ENCODE measurements around the gene IL21R. TPM values are rescaled to one million over a fixed set of nuclear protein-coding genes. Genes with fewer than 3 reads are reported as not detected.

IL21R gene
- total and polyA plus RNA-seq, 9 of the 15 experiments (the other 6 are each of a cell fraction or from before 2014, with no cell fraction given), result 0.04 to 0.34 (median 0.18) TPM; not detected in 1

- TF ChIP-seq EHMT2 (IDR thresholded peaks at IDR 0.05), result no peak
Measured at GRCh38 chr16:27367461-27368357, 34.3 kb upstream of the IL21R start (continued).

DNA sequence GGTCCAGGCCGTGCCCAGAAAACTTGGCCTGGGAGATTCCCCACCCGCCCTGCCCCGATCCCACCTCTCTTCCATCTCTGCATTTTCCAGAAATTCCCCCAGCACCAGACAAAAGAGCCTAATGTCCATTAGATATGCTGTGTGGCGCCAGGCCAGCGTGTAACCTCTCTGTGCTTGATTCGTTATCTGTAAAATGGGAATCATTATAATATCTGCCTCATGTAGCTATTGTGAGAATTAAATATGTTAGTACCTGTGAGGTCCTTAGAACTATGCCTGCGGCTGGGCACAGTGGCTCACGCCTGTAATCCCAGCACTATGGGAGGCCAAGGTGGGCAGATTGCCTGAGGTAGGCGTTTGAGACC is 33.6 kb upstream of the IL21R start:
- H4K20me1 ChIP-seq (replicated peaks; ENCODE audit: control insufficient read depth, insufficient read depth, low read length), result no peaks in the 10 kb centered on the region
- no peaks in the 10 kb centered on the region for H3K36me3 ChIP-seq (ENCODE audit: control insufficient read depth, insufficient read depth, low read length)
- no peak for ATAC-seq
- no peak for FAIRE-seq
- H3K9ac ChIP-seq (ENCODE audit: insufficient read depth in 1 of 2, low read depth in 2 of 2, low read length in 2 of 2), result no peak overlapping the region
- CTCF ChIA-PET (ENCODE audit: low intra/inter-chr PET ratio), result interaction anchor here (1.0 to 3.2 kb wide), 3 partner anchors 133 to 213 kb away, joined by 4 to 19 read pairs (median 14); no protein-coding TSS in a partner anchor
- TF ChIP-seq EGR1 (conservative IDR thresholded peaks at IDR 0.05) (no peak), RBM25 (IDR thresholded peaks at IDR 0.05; ENCODE audit: low read depth, low read length, severe bottlenecking) (peak; percentile 69), NFIC (IDR thresholded peaks at IDR 0.05) (no peak), ZFP36 (IDR thresholded peaks at IDR 0.05; ENCODE audit: low read depth, low read length, partially characterized antibody) (peak; percentile 72), ZNF274 (IDR thresholded peaks at IDR 0.05; ENCODE audit: borderline replicate concordance, low read depth, low read length) (no peak), TFAM (CRISPR knock-in tag; conservative IDR thresholded peaks at IDR 0.05) (no peak)
- TF ChIP-seq, protein P1, sequence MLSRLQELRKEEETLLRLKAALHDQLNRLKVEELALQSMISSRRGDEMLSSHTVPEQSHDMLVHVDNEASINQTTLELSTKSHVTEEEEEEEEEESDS (CRISPR knock-in tag; IDR thresholded peaks at IDR 0.05), result no peak
- H3K27me3 ChIP-seq (ENCODE audit: control insufficient read depth in 2 of 2, insufficient read depth in 2 of 2, low read length in 2 of 2), result peaks cover 0 to 8% of the 10 kb centered on the region in 2 experiments; a peak in 1 of 5 replicates
- no peak overlapping the region for H3K4me3 ChIP-seq
- POLR2A ChIA-PET, result interaction anchor here (1.0 to 1.5 kb wide), 2 partner anchors 13 to 189 kb away, joined by 3 to 5 read pairs; no protein-coding TSS in a partner anchor
- BruUV-seq (replicated peaks), result no TSS peak
- peaks cover 9 to 11% of the 10 kb centered on the region in 2 experiments for H3K4me1 ChIP-seq (replicated peaks in 1 of 2; ENCODE audit: control insufficient read depth in 2 of 2, insufficient read depth in 2 of 2, low read length in 2 of 2)
- intact Hi-C loops (cut with micrococcal nuclease), result loop anchor here (1.0 to 5.0 kb wide), 4 partner anchors 89 to 213 kb away; no protein-coding TSS in a partner anchor
- DNase-seq (ENCODE audit: extremely low read depth in 1 of 4, low spot score in 3 of 4), result no peak
- no peaks in the 10 kb centered on the region for H3K9me3 ChIP-seq (replicated peaks; ENCODE audit: control insufficient read depth, insufficient read depth, low read depth, low read length)
- no peak overlapping the region for H3K27ac ChIP-seq (ENCODE audit: extremely low read depth, low read depth, low read length)
- in situ Hi-C loops (cut with MboI), result loop anchor here (5.0 kb wide), 1 partner anchor 191 kb away; no protein-coding TSS in a partner anchor
- H3K4me2 ChIP-seq (ENCODE audit: insufficient read depth, low read length), result no peak overlapping the region
- H3K79me2 ChIP-seq (ENCODE audit: control insufficient read depth, insufficient read depth, low read length), result no peaks in the 10 kb centered on the region
- WGBS (ENCODE audit: insufficient coverage, low coverage, missing lambda C conversion rate), result 17% methylated on average over 7 of the region's 9 CpGs
- no peaks in the 10 kb centered on the region for H3K9me1 ChIP-seq (ENCODE audit: control insufficient read depth, insufficient read depth, low read length)
- H2AFZ ChIP-seq (ENCODE audit: low read depth, low read length), result no peak overlapping the region
